Tibial artery (tissue), 4 donors: ENCODE data around the gene GNB1.

Source experiments
- DNase-seq, 2 donors: peaks; one replicate each; pipeline ENCODE4 v3.0.0-alpha.2; 2019
- H3K27ac ChIP-seq, 2 donors: fragments of 200-600 bp; sonication (generic) in 1 of 2; 1 replicate in 1 of 2; 2 replicates in 1 of 2; pipeline ENCODE4 v1.5.1; 2018 to 2019; ENCODE audit warnings: mild to moderate bottlenecking in 1 of 2
- H3K27me3 ChIP-seq, 2 donors: fragments of 200-600 bp; sonication (generic) in 1 of 2; one replicate each; pipeline versions ENCODE4 v1.5.1 to v1.6.0; 2016 to 2019
- H3K36me3 ChIP-seq, 3 donors: fragments of 200-600 bp; sonication (generic) in 2 of 3; one replicate each; pipeline ENCODE4 v1.5.1; 2016 to 2019; ENCODE audit warnings: mild to moderate bottlenecking in 2 of 3
- H3K4me1 ChIP-seq, 4 donors: fragments of 200-600 bp; sonication (generic) in 2 of 4; 1 replicate in 3 of 4; 2 replicates in 1 of 4; pipeline ENCODE4 v1.5.1; 2016 to 2019
- H3K4me3 ChIP-seq, 2 donors: fragments of 200-600 bp; sonication (generic) in 1 of 2; 1 replicate in 1 of 2; 2 replicates in 1 of 2; pipeline ENCODE4 v1.5.1; 2018 to 2019; ENCODE audit warnings: mild to moderate bottlenecking in 2 of 2
- H3K9me3 ChIP-seq, 3 donors: fragments of 200-600 bp; sonication (generic) in 1 of 3; one replicate each; pipeline ENCODE4 v1.5.1; 2016 to 2019
- CTCF ChIP-seq, 2 experiments: fragments of 200-600 bp in 1 of 2; fragments of 450-650 bp in 1 of 2; IDR thresholded peaks; one replicate each; pipeline ENCODE4 v1.5.1; 2017 to 2019; ENCODE audit warnings: antibody characterized with exemption in 2 of 2, mild to moderate bottlenecking in 1 of 2, moderate library complexity in 1 of 2
- intact Hi-C: fragments of 100-400 bp; cut with DNase I; formaldehyde crosslinking; loops from one replicate; pipeline ENCODE4 v1.15.0; 2023; ENCODE audit warnings: low total_unique reads

GNB1 gene

GRCh38 chr1:1786836-1787605 lies 103.9 kb downstream of the GNB1 start:
- peaks cover 5 to 16% (median 14%) of the 10 kb centered on the region in 4 donors for H3K4me1 ChIP-seq
- H3K36me3 ChIP-seq = peaks cover 59 to 78% (median 71%) of the 10 kb centered on the region in 3 donors
- no peak for TF ChIP-seq CTCF (IDR thresholded peaks at IDR 0.05)
- no peak overlapping the region for H3K27ac ChIP-seq
- no peaks in the 10 kb centered on the region for H3K9me3 ChIP-seq
- no peak for DNase-seq
- no peak overlapping the region for H3K4me3 ChIP-seq
- H3K27me3 ChIP-seq = no peaks in the 10 kb centered on the region
- intact Hi-C loops = loop anchor here (10.0 kb wide), 1 partner anchor 108 kb away; the partner anchor contains the start of gene GNB1

GRCh38 chr1:1785666-1786065 lies 105.2 kb downstream of the GNB1 start:
- Histone ChIP-seq H3K27ac (no peak overlapping the region), H3K9me3 (no peaks in the 10 kb centered on the region), H3K4me1 (peaks cover 8 to 30% (median 27%) of the 10 kb centered on the region in 4 donors), H3K36me3 (peaks cover 52 to 64% (median 58%) of the 10 kb centered on the region in 3 donors), H3K4me3 (no peak overlapping the region), H3K27me3 (no peaks in the 10 kb centered on the region)
- intact Hi-C loops = loop anchor here (10.0 kb wide), 1 partner anchor 109 kb away; the partner anchor contains the start of gene GNB1
- no peak for DNase-seq
- TF ChIP-seq CTCF (IDR thresholded peaks at IDR 0.05) = no peak

GRCh38 chr1:1784933-1785332 lies 106.0 kb downstream of the GNB1 start:
- Histone ChIP-seq H3K36me3 (peaks cover 46 to 57% (median 52%) of the 10 kb centered on the region in 3 donors), H3K9me3 (no peaks in the 10 kb centered on the region), H3K4me3 (no peak overlapping the region), H3K27me3 (no peaks in the 10 kb centered on the region), H3K4me1 (peaks cover 8 to 36% (median 32%) of the 10 kb centered on the region in 4 donors), H3K27ac (no peak overlapping the region)
- TF ChIP-seq CTCF (IDR thresholded peaks at IDR 0.05) = no peak
- intact Hi-C loops = loop anchor here (10.0 kb wide), 1 partner anchor 110 kb away; the partner anchor contains the start of gene GNB1
- no peak for DNase-seq

DNA sequence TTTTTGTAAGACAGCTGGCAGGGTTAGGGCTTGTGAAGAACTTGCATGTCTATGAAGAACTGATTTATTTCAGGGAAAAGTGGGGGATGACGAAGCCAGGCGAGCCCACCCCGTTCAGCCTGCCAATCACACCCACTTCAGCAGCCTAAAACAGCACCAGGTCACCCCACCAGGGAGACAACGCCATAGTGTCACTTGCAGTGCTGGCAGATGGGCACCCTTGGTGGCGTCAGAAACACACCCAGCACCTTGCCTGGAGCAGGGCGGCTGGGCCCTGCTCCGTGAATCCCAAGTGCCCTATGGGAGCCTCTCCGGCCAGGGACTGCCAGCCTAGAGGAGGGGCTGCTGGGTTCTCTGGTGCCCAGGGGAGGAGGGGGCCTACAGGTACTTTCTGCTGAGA lies 107.6 kb downstream of the GNB1 start:
- intact Hi-C loops = loop anchor here (10.0 kb wide), 1 partner anchor 111 kb away; the partner anchor contains the start of gene GNB1
- Histone ChIP-seq H3K4me1 (peaks cover 8 to 49% (median 42%) of the 10 kb centered on the region in 4 donors), H3K27ac (peak overlapping the region; percentile 64 to 73)

More for the DNA sequence above, 107.6 kb downstream of the GNB1 start:
- no peak for TF ChIP-seq CTCF (IDR thresholded peaks at IDR 0.05)
- Histone ChIP-seq H3K27me3 (no peaks in the 10 kb centered on the region), H3K9me3 (no peaks in the 10 kb centered on the region), H3K4me3 (peak overlapping the region in 1 of 2 donors; percentile 32), H3K36me3 (peaks cover 30 to 41% (median 36%) of the 10 kb centered on the region in 3 donors)
- DNase-seq = no peak
